HFFc6 (cell line): Measurements from ENCODE around the gene TCHP. TPM values are rescaled to one million over a fixed set of nuclear protein-coding genes. Genes with fewer than 3 reads are reported as not detected.
"Not testable (repeated sequence)": the region's sequence is repeated elsewhere in the genome, so short reads cannot be mapped to it uniquely, and the experiment has no call there.

Source experiments
- DNase-seq: peaks from one replicate; pipeline ENCODE4 v3.0.0-alpha.2; 2018
- H3K27ac Mint-ChIP-seq: 2 replicates; pipeline ENCODE4 v1.8.0; 2020; ENCODE audit warnings: mild to moderate bottlenecking, mixed read lengths
- H3K27me3 Mint-ChIP-seq: 2 replicates; pipeline ENCODE4 v1.8.0; 2021; ENCODE audit warnings: mild to moderate bottlenecking, moderate library complexity, mixed read lengths; ENCODE audit not compliant: insufficient read depth
- H3K36me3 Mint-ChIP-seq: 2 replicates; pipeline ENCODE4 v1.8.0; 2021; ENCODE audit warnings: low read depth, mixed read lengths
- H3K4me1 Mint-ChIP-seq: 2 replicates; pipeline ENCODE4 v1.8.0; 2020; ENCODE audit warnings: low read depth, mixed read lengths
- H3K4me3 Mint-ChIP-seq: 2 replicates; pipeline ENCODE4 v1.8.0; 2020; ENCODE audit warnings: mild to moderate bottlenecking, moderate library complexity, mixed read lengths
- H3K9me3 Mint-ChIP-seq: 2 replicates; pipeline ENCODE4 v1.8.0; 2020; ENCODE audit warnings: mild to moderate bottlenecking, mixed read lengths
- CTCF ChIP-seq: fragments of 200-600 bp; sonication (generic); IDR thresholded peaks from 2 replicates; pipeline ENCODE4 v1.5.0; 2021; ENCODE audit warnings: antibody characterized with exemption, mild to moderate bottlenecking
- total RNA-seq, 6 experiments: library from RNA; stranded (reverse); fragmentation: NEBNext Ultra II Directional; extraction: Animal tissue kit (Norgen Biotek cat#: 25700); gene quantifications; 2 replicates in 1 of 6; 3 replicates in 5 of 6; pipeline ENCODE4 v1.2.3, GENCODE V29; 2021

TCHP gene
- total RNA-seq, 6 experiments from 2014 or later, result 15.0 to 21.0 (median 18.2) TPM

- no peak for DNase-seq
- peaks cover 5% of the 10 kb centered on the region for H3K4me1 Mint-ChIP-seq
- TF ChIP-seq CTCF, result no peak
- no peak overlapping the region for H3K4me3 Mint-ChIP-seq
- H3K27ac Mint-ChIP-seq, result no peak overlapping the region
- no peaks in the 10 kb centered on the region for H3K9me3 Mint-ChIP-seq
- H3K36me3 Mint-ChIP-seq, result peaks cover 21% of the 10 kb centered on the region
- peaks cover 8% of the 10 kb centered on the region for H3K27me3 Mint-ChIP-seq
These were observed 28.1 kb downstream of the TCHP start for GRCh38 chr12:109928058-109928656.

DNA sequence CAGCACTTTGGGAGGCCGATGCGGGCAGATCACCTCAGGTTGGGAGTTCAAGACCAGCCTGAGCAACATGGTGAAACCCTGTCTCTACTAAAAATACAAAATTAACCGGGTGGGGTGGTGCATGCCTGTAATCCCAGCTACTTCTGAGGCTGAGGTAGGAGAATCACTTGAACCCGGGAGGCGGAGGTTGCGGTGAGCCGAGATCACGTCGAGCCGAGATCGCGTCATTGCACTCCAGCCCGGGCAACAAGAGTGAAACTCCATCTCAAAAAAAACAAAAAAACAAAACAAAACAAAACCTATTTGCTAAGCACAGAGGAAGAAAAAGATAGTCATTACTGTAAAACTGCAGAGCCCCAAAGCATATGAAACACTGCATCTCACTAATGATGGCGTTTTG lies 29.3 kb downstream of the TCHP start:
- DNase-seq, H3K4me3 Mint-ChIP-seq, H3K27me3 Mint-ChIP-seq, H3K9me3 Mint-ChIP-seq, H3K4me1 Mint-ChIP-seq, H3K27ac Mint-ChIP-seq: not testable (repeated sequence)
- peaks cover 21% of the 10 kb centered on the region for H3K36me3 Mint-ChIP-seq

GRCh38 chr12:109930028-109930800 lies 30.1 kb downstream of the TCHP start:
- peaks cover 7% of the 10 kb centered on the region for H3K27me3 Mint-ChIP-seq
- no peak for DNase-seq
- no peak for TF ChIP-seq CTCF
- H3K4me3 Mint-ChIP-seq, result no peak overlapping the region
- H3K36me3 Mint-ChIP-seq, result peaks cover 23% of the 10 kb centered on the region
- peaks cover 5% of the 10 kb centered on the region for H3K4me1 Mint-ChIP-seq
- no peaks in the 10 kb centered on the region for H3K9me3 Mint-ChIP-seq
- H3K27ac Mint-ChIP-seq, result no peak overlapping the region; the same call in 1 of the 2 replicates

DNA sequence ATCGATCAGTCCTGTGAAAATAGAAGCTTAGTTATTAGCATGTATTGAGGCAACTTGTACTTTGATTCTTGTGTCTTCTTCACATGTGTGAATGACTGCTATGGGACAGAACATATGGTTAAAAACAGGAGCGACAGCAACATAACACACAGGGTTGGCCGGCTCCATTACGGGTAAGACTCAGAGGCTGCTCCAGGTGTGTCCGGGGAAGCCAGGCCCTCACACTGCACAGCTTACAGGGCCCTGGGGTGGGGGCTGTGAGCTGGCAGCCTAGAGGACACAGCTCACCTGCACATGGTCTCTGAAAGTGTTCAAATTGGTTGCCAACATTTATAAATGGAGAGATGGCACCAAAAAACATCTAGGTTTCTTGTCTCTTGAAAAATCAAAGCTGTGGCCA lies 31.1 kb downstream of the TCHP start:
- Mint-ChIP-seq H3K36me3 (peaks cover 33% of the 10 kb centered on the region), H3K4me1 (peaks cover 5% of the 10 kb centered on the region), H3K9me3 (no peaks in the 10 kb centered on the region), H3K4me3 (no peak overlapping the region), H3K27ac (no peak overlapping the region), H3K27me3 (peaks cover 7% of the 10 kb centered on the region)
- no peak for DNase-seq
- TF ChIP-seq CTCF, result no peak

- Mint-ChIP-seq H3K9me3 (no peaks in the 10 kb centered on the region), H3K4me3 (no peak overlapping the region), H3K4me1 (no peaks in the 10 kb centered on the region), H3K27ac (no peak overlapping the region), H3K27me3 (peaks cover 4% of the 10 kb centered on the region), H3K36me3 (peaks cover 36% of the 10 kb centered on the region)
- no peak for DNase-seq
- TF ChIP-seq CTCF, result no peak
These were observed 32.9 kb downstream of the TCHP start for GRCh38 chr12:109932878-109933503.

- DNase-seq, result no peak
- peaks cover 45% of the 10 kb centered on the region for H3K36me3 Mint-ChIP-seq
- TF ChIP-seq CTCF, result peak; percentile 72
- no peaks in the 10 kb centered on the region for H3K9me3 Mint-ChIP-seq
- no peak overlapping the region for H3K27ac Mint-ChIP-seq
- peaks cover 4% of the 10 kb centered on the region for H3K27me3 Mint-ChIP-seq
- H3K4me3 Mint-ChIP-seq, result no peak overlapping the region
- H3K4me1 Mint-ChIP-seq, result no peaks in the 10 kb centered on the region
These were observed 34.0 kb downstream of the TCHP start for GRCh38 chr12:109934026-109934425.
